K562 (cell line): ENCODE data around the gene TSPAN13. TPM values are rescaled to one million over a fixed set of nuclear protein-coding genes. Genes with fewer than 3 reads are reported as not detected.

Experiments used
- HMGN3 ChIP-seq: IDR thresholded peaks from 2 replicates; pipeline ENCODE4 v1.6.1; 2011; ENCODE audit warnings: borderline replicate concordance, low read depth, mild to moderate bottlenecking, mixed read lengths, low read length; ENCODE audit not compliant: insufficient read length; ENCODE audit errors: extremely low read depth
- LARP7 ChIP-seq: fragments of 450-650 bp; IDR thresholded peaks from 2 replicates; pipeline ENCODE4 v1.6.1; 2016
- MAFF ChIP-seq: IDR thresholded peaks from 2 replicates; pipeline ENCODE4 v1.6.1; 2012; ENCODE audit warnings: low read length, improper control_type of control experiment
- MGA ChIP-seq: fragments of 450-650 bp; IDR thresholded peaks from 2 replicates; pipeline ENCODE4 v1.6.1; 2016; ENCODE audit warnings: mild to moderate bottlenecking, moderate library complexity
- SMC3 ChIP-seq: conservative IDR thresholded peaks from 2 replicates; pipeline ENCODE4 v1.6.1; 2011; ENCODE audit warnings: low read depth, low read length, improper control_type of control experiment; ENCODE audit not compliant: insufficient read depth
- TSC22D4 ChIP-seq: fragments of 450-650 bp; IDR thresholded peaks from 2 replicates; pipeline ENCODE4 v1.6.1; 2016; ENCODE audit warnings: missing genetic modification characterization, missing biosample characterization, control low read depth
- XRCC4 ChIP-seq: IDR thresholded peaks from one replicate; pipeline ENCODE4 v1.6.1; 2011; ENCODE audit not compliant: insufficient read depth, insufficient read length; ENCODE audit errors: extremely low read depth
- ZBTB1 ChIP-seq: sonication (generic); formaldehyde crosslinking; IDR thresholded peaks from 2 replicates; pipeline ENCODE4 v1.8.1; 2023; ENCODE audit warnings: missing genetic modification reagents, low read depth, mild to moderate bottlenecking, borderline replicate concordance
- ZNF121 ChIP-seq: sonication (generic); formaldehyde crosslinking; conservative IDR thresholded peaks from 2 replicates; pipeline ENCODE4 v1.8.0; 2022; ENCODE audit warnings: missing genetic modification reagents
- ZNF143 ChIP-seq: sonication (generic); formaldehyde crosslinking; IDR thresholded peaks from 2 replicates; pipeline ENCODE4 v1.9.0; 2022; ENCODE audit warnings: mild to moderate bottlenecking, missing genetic modification reagents
- ZNF217 ChIP-seq: sonication (generic); formaldehyde crosslinking; IDR thresholded peaks from 2 replicates; pipeline ENCODE4 v1.8.0; 2022; ENCODE audit warnings: mild to moderate bottlenecking, missing genetic modification reagents
- ZNF23 ChIP-seq: fragments of 250-450 bp; sonication (Bioruptor Pico); IDR thresholded peaks from 2 replicates; pipeline ENCODE4 v1.4.0; 2020; ENCODE audit warnings: mild to moderate bottlenecking
- ZNF24 ChIP-seq: fragments of 450-650 bp; IDR thresholded peaks from 2 replicates; pipeline ENCODE4 v1.6.1; 2016
- polyA plus RNA-seq, 8 experiments: library from polyadenylated mRNA; depleted of rRNA in 4 of 8; stranded (reverse) in 5 of 8; unstranded in 3 of 8; fragments of >200 nt; fragmentation: Nextera tagmentation in 2 of 8; fragmentation: Illumina TruSeq in 1 of 8; extraction: Ambion mirVana in 2 of 8; extraction: Trizol in 1 of 8; gene quantifications; 2 replicates each; pipeline versions ENCODE4 v1.2.1 to v1.2.3, GENCODE V29; 2011 to 2014; ENCODE audit warnings: inconsistent platforms in 1 of 8, missing spikeins in 1 of 8
- total RNA-seq, 7 experiments: library from RNA; depleted of rRNA in 6 of 7; stranded (reverse); fragments of >200 nt in 6 of 7; fragmentation: Illumina TruSeq in 2 of 7; extraction: Trizol in 2 of 7; gene quantifications; 2 replicates each; pipeline versions ENCODE4 v1.2.1 to v1.2.3, GENCODE V29; 2011 to 2021; ENCODE audit warnings: low replicate concordance in 1 of 7
- TF ChIP-seq, protein P1 (sequence below): fragments of 450-650 bp; IDR thresholded peaks from 2 replicates; pipeline ENCODE4 v1.6.1; 2017; ENCODE audit warnings: mild to moderate bottlenecking, moderate library complexity
- TF ChIP-seq, protein P2 (sequence below): fragments of 250-450 bp; sonication (Bioruptor Pico); IDR thresholded peaks from 2 replicates; pipeline ENCODE4 v1.5.0; 2020; ENCODE audit warnings: mild to moderate bottlenecking

TSPAN13 gene
- total and polyA plus RNA-seq, 9 of the 15 experiments (the other 6 are each of a cell fraction or from before 2014, with no cell fraction given) = 7.8 to 46.3 (median 20.0) TPM

- TF ChIP-seq ZNF121 (CRISPR knock-in tag) = no peak
- no peak for TF ChIP-seq XRCC4
- TF ChIP-seq TSC22D4 = no peak
- no peak for TF ChIP-seq ZNF23 (CRISPR knock-in tag)
- no peak for TF ChIP-seq ZNF217
- TF ChIP-seq ZNF24 = peak; percentile 63
- TF ChIP-seq MGA = peak; percentile 89
- TF ChIP-seq, protein P1, sequence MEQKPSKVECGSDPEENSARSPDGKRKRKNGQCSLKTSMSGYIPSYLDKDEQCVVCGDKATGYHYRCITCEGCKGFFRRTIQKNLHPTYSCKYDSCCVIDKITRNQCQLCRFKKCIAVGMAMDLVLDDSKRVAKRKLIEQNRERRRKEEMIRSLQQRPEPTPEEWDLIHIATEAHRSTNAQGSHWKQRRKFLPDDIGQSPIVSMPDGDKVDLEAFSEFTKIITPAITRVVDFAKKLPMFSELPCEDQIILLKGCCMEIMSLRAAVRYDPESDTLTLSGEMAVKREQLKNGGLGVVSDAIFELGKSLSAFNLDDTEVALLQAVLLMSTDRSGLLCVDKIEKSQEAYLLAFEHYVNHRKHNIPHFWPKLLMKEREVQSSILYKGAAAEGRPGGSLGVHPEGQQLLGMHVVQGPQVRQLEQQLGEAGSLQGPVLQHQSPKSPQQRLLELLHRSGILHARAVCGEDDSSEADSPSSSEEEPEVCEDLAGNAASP = no peak
- TF ChIP-seq ZNF143 (CRISPR knock-in tag) = no peak
- no peak for TF ChIP-seq SMC3
- no peak for TF ChIP-seq HMGN3
- TF ChIP-seq, protein P2, sequence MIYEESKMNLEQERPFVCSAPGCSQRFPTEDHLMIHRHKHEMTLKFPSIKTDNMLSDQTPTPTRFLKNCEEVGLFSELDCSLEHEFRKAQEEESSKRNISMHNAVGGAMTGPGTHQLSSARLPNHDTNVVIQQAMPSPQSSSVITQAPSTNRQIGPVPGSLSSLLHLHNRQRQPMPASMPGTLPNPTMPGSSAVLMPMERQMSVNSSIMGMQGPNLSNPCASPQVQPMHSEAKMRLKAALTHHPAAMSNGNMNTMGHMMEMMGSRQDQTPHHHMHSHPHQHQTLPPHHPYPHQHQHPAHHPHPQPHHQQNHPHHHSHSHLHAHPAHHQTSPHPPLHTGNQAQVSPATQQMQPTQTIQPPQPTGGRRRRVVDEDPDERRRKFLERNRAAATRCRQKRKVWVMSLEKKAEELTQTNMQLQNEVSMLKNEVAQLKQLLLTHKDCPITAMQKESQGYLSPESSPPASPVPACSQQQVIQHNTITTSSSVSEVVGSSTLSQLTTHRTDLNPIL (CRISPR knock-in tag) = no peak
- no peak for TF ChIP-seq ZBTB1 (CRISPR knock-in tag)
- no peak for TF ChIP-seq LARP7
- peak; percentile 78 for TF ChIP-seq MAFF
These were observed 13.5 kb upstream of the TSPAN13 start (continued) for GRCh38 chr7:16739863-16740622.
